Caco-2 (cell line): ENCODE results near the gene CTIF. TPM values are rescaled to one million over a fixed set of nuclear protein-coding genes. Genes with fewer than 3 reads are reported as not detected.
A peak's percentile ranks its signal among the peaks of the same experiment; 100 is the strongest.

Experiments used
- BruUV-seq: library from RNA; stranded (reverse); fragments of 400-500 nt; replicated peaks from 2 replicates; lab custom pipeline; 2021; lab: Mats Ljungman, UMichigan
- CTCF ChIA-PET: fragments of 300-600 bp; sonication (Branson Sonifier 250); formaldehyde crosslinking; loops from one replicate; lab custom pipeline; 2022; ENCODE audit warnings: antibody characterized with exemption; lab: Charles Lee
- POLR2A ChIA-PET: fragments of 300-600 bp; sonication (Branson Sonifier 250); formaldehyde crosslinking; loops from one replicate; lab custom pipeline; 2022; ENCODE audit warnings: antibody characterized with exemption; lab: Charles Lee
- DNase-seq, 2 experiments: peaks; one replicate each; pipeline versions ENCODE4 v3.0.0 to v3.0.0-alpha.2; 2020 to 2022
- H3K27me3 ChIP-seq: replicated peaks from 2 replicates; pipeline ENCODE4 v1.6.0; 2011; ENCODE audit warnings: low read length; ENCODE audit not compliant: control insufficient read depth, insufficient read depth
- H3K36me3 ChIP-seq: 2 replicates; pipeline ENCODE4 v1.5.1; 2011; ENCODE audit warnings: low read length; ENCODE audit not compliant: control insufficient read depth, insufficient read depth
- H3K4me1 ChIP-seq: fragments of 250-450 bp; sonication (Bioruptor Pico); 2 replicates; pipeline ENCODE4 v1.5.1; 2020; ENCODE audit warnings: mild to moderate bottlenecking
- H3K4me3 ChIP-seq: 2 replicates; pipeline ENCODE4 v1.5.1; 2011; ENCODE audit warnings: low read depth, mild to moderate bottlenecking, control low read depth, low read length
- H3K9me3 ChIP-seq: fragments of 250-450 bp; sonication (Bioruptor Pico); 2 replicates; pipeline ENCODE4 v1.5.1; 2020; ENCODE audit warnings: mild to moderate bottlenecking, moderate library complexity
- H3K27ac Mint-ChIP-seq: one replicate; pipeline ENCODE4 v1.8.0; 2022; ENCODE audit warnings: mixed read lengths; ENCODE audit not compliant: unreplicated experiment
- H3K27me3 Mint-ChIP-seq: one replicate; pipeline ENCODE4 v1.8.0; 2022; ENCODE audit warnings: mixed read lengths; ENCODE audit not compliant: insufficient read depth, unreplicated experiment
- H3K36me3 Mint-ChIP-seq: one replicate; pipeline ENCODE4 v1.8.0; 2022; ENCODE audit warnings: mild to moderate bottlenecking, mixed read lengths; ENCODE audit not compliant: insufficient read depth, unreplicated experiment
- H3K4me1 Mint-ChIP-seq: one replicate; pipeline ENCODE4 v1.8.0; 2022; ENCODE audit warnings: low read depth, mixed read lengths; ENCODE audit not compliant: unreplicated experiment
- H3K4me3 Mint-ChIP-seq: one replicate; pipeline ENCODE4 v1.8.0; 2022; ENCODE audit warnings: mild to moderate bottlenecking, moderate library complexity, mixed read lengths; ENCODE audit not compliant: unreplicated experiment
- H3K9me3 Mint-ChIP-seq: one replicate; pipeline ENCODE4 v1.8.0; 2022; ENCODE audit warnings: mixed read lengths; ENCODE audit not compliant: unreplicated experiment
- CTCF ChIP-seq, 2 experiments: fragments of 200-600 bp in 1 of 2; IDR thresholded peaks; 1 replicate in 1 of 2; 2 replicates in 1 of 2; pipeline versions ENCODE4 v1.5.1 to v1.8.0; 2011 to 2022; ENCODE audit warnings: antibody characterized with exemption in 1 of 2, control low read depth in 1 of 2, inconsistent platforms in 1 of 2, low read depth in 1 of 2, low read length in 1 of 2, mild to moderate bottlenecking in 1 of 2, moderate library complexity in 1 of 2; ENCODE audit not compliant: insufficient read depth in 1 of 2, severe bottlenecking in 1 of 2, unreplicated experiment in 1 of 2
- intact Hi-C: fragments of 100-400 bp; cut with micrococcal nuclease; formaldehyde crosslinking; loops from one replicate; pipeline ENCODE4 v1.10.0; 2022; ENCODE audit not compliant: unreplicated experiment
- total RNA-seq: library from RNA; stranded (reverse); gene quantifications from 2 replicates; pipeline ENCODE4 v1.2.3, GENCODE V29; 2022

The CTIF gene
- total RNA-seq, 1 experiment from 2014 or later: 19.9 TPM

GRCh38 chr18:48763719-48764100 is 224.9 kb downstream of the CTIF start:
- Histone ChIP-seq H3K27me3 (no peaks in the 10 kb centered on the region), H3K9me3 (no peaks in the 10 kb centered on the region), H3K4me1 (peaks cover 15% of the 10 kb centered on the region), H3K36me3 (no peaks in the 10 kb centered on the region), H3K4me3 (no peak overlapping the region)
- no TSS peak for BruUV-seq
- DNase-seq: no peak
- H3K9me3 Mint-ChIP-seq: no peaks in the 10 kb centered on the region
- H3K36me3 Mint-ChIP-seq: no peaks in the 10 kb centered on the region
- H3K4me3 Mint-ChIP-seq: no peak overlapping the region
- ChIA-PET CTCF (no interaction called here), POLR2A (no interaction called here)
- no peak overlapping the region for H3K27ac Mint-ChIP-seq
- intact Hi-C loops: no loop called here
- TF ChIP-seq CTCF (IDR thresholded peaks at IDR 0.05; ENCODE audit: insufficient read depth in 1 of 2, low read depth in 1 of 2, low read length in 1 of 2, severe bottlenecking in 1 of 2, unreplicated experiment in 1 of 2): no peak
- no peaks in the 10 kb centered on the region for H3K27me3 Mint-ChIP-seq
- H3K4me1 Mint-ChIP-seq: peaks cover 8% of the 10 kb centered on the region

GRCh38 chr18:48765053-48765452 is 226.2 kb downstream of the CTIF start:
- Histone ChIP-seq H3K4me3 (no peak overlapping the region), H3K36me3 (no peaks in the 10 kb centered on the region), H3K9me3 (no peaks in the 10 kb centered on the region), H3K27me3 (no peaks in the 10 kb centered on the region), H3K4me1 (peaks cover 15% of the 10 kb centered on the region)
- no peak for TF ChIP-seq CTCF (IDR thresholded peaks at IDR 0.05; ENCODE audit: insufficient read depth in 1 of 2, low read depth in 1 of 2, low read length in 1 of 2, severe bottlenecking in 1 of 2, unreplicated experiment in 1 of 2)
- CTCF ChIA-PET: no interaction called here
- no peak for DNase-seq
- Mint-ChIP-seq H3K4me3 (no peak overlapping the region), H3K9me3 (no peaks in the 10 kb centered on the region), H3K27ac (no peak overlapping the region), H3K36me3 (no peaks in the 10 kb centered on the region), H3K4me1 (peaks cover 8% of the 10 kb centered on the region), H3K27me3 (no peaks in the 10 kb centered on the region)
- BruUV-seq: no TSS peak
- POLR2A ChIA-PET: no interaction called here
- intact Hi-C loops: no loop called here

- TF ChIP-seq CTCF (IDR thresholded peaks at IDR 0.05; ENCODE audit: insufficient read depth in 1 of 2, low read depth in 1 of 2, low read length in 1 of 2, severe bottlenecking in 1 of 2, unreplicated experiment in 1 of 2): no peak
- intact Hi-C loops: no loop called here
- POLR2A ChIA-PET: no interaction called here
- Histone ChIP-seq H3K4me3 (no peak overlapping the region), H3K36me3 (no peaks in the 10 kb centered on the region), H3K4me1 (peaks cover 15% of the 10 kb centered on the region), H3K9me3 (no peaks in the 10 kb centered on the region), H3K27me3 (no peaks in the 10 kb centered on the region)
- no peaks in the 10 kb centered on the region for H3K36me3 Mint-ChIP-seq
- CTCF ChIA-PET: no interaction called here
- BruUV-seq: no TSS peak
- H3K9me3 Mint-ChIP-seq: no peaks in the 10 kb centered on the region
- H3K4me3 Mint-ChIP-seq: no peak overlapping the region
- H3K27ac Mint-ChIP-seq: peak overlapping the region; percentile 96
- H3K27me3 Mint-ChIP-seq: no peaks in the 10 kb centered on the region
- no peak for DNase-seq
- H3K4me1 Mint-ChIP-seq: peaks cover 8% of the 10 kb centered on the region
Observed at GRCh38 chr18:48766026-48766425, 227.2 kb downstream of the CTIF start.
